Measurements from ENCODE around the gene KISS1R. TPM values are rescaled to one million over a fixed set of nuclear protein-coding genes. Genes with fewer than 3 reads are reported as not detected.

KISS1R gene
- total RNA-seq, 2 donors from 2014 or later: not detected

GRCh38 chr19:961866-962620 lies 44.9 kb downstream of the KISS1R start:
- no peak for TF ChIP-seq POLR2A (IDR thresholded peaks at IDR 0.05)
- no peak for TF ChIP-seq CTCF (IDR thresholded peaks at IDR 0.05)
- TF ChIP-seq POLR2AphosphoS5 (IDR thresholded peaks at IDR 0.05): no peak
- 66% methylated on average over 14 of the region's 14 CpGs for WGBS
- Histone ChIP-seq H3K27me3 (replicated peaks; ENCODE audit: insufficient read depth) (no peaks in the 10 kb centered on the region), H3K27ac (no peak overlapping the region), H3K4me1 (replicated peaks) (no peaks in the 10 kb centered on the region), H3K36me3 (no peaks in the 10 kb centered on the region), H3K9me3 (no peaks in the 10 kb centered on the region), H3K4me3 (no peak overlapping the region)
- DNase-seq (ENCODE audit: low spot score): no peak
- intact Hi-C loops (cut with DNase I): no loop called here

GRCh38 chr19:962683-963400 lies 45.7 kb downstream of the KISS1R start:
- H3K27ac ChIP-seq: no peak overlapping the region
- H3K27me3 ChIP-seq (replicated peaks; ENCODE audit: insufficient read depth): no peaks in the 10 kb centered on the region
- TF ChIP-seq POLR2AphosphoS5 (IDR thresholded peaks at IDR 0.05) (no peak), POLR2A (IDR thresholded peaks at IDR 0.05) (no peak), CTCF (IDR thresholded peaks at IDR 0.05) (no peak)
- no peak overlapping the region for H3K4me3 ChIP-seq
- H3K9me3 ChIP-seq: no peaks in the 10 kb centered on the region
- no peaks in the 10 kb centered on the region for H3K36me3 ChIP-seq
- no peaks in the 10 kb centered on the region for H3K4me1 ChIP-seq (replicated peaks)
- intact Hi-C loops (cut with DNase I): no loop called here
- no peak for DNase-seq (ENCODE audit: low spot score)
- WGBS: 89% methylated on average over 30 of the region's 31 CpGs

DNA sequence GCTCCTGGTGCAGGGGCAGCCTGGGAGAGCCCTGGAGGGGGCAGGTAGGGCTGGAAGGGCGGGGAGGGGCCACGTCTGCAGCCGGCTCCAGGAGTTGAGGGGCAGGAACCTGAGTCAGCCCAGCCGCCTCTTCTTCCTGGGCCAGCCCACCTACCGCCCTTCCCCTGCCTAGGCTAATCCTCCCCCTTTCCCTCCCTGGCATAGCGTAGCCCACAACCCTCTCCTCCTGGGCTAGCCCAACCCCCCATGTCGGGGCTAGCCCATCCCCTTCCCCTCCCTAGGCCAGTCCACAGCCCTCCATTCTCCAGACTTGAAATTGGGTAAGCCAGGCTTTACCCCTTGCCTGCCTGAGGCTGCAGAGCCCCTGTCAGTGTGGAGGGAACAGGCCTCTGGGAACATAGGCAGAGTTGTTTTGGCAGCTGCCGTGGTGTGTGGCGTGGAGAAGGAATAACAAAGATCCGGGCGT lies 46.4 kb downstream of the KISS1R start:
- DNase-seq (ENCODE audit: low spot score): no peak
- intact Hi-C loops (cut with DNase I): no loop called here
- Histone ChIP-seq H3K27ac (no peak overlapping the region), H3K27me3 (replicated peaks; ENCODE audit: insufficient read depth) (no peaks in the 10 kb centered on the region), H3K4me1 (replicated peaks) (no peaks in the 10 kb centered on the region), H3K9me3 (no peaks in the 10 kb centered on the region), H3K4me3 (no peak overlapping the region), H3K36me3 (no peaks in the 10 kb centered on the region)
- WGBS: 83% methylated on average over 11 of the region's 11 CpGs
- no peak for TF ChIP-seq POLR2AphosphoS5 (IDR thresholded peaks at IDR 0.05)
- no peak for TF ChIP-seq POLR2A (IDR thresholded peaks at IDR 0.05)
- TF ChIP-seq CTCF (IDR thresholded peaks at IDR 0.05): no peak

DNA sequence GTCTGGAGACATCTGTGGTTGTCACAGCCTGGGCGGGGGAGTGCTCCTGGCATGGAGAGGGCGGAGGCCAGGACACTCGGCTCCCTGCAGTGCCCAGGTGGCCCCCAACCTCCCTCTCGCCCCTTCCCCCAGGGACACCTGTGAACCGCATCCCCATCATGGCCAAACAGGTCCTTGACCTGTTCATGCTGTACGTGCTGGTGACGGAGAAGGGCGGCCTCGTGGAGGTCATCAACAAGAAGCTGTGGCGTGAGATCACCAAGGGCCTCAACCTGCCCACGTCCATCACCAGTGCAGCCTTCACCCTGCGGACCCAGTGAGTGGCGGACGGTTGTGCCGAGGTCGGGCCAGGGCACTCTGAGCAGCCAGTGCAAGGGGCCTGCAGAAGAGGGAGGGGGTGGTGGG lies 47.0 kb downstream of the KISS1R start:
- H3K27ac ChIP-seq: no peak overlapping the region
- WGBS: 93% methylated on average over 16 of the region's 16 CpGs
- no peak for TF ChIP-seq POLR2AphosphoS5 (IDR thresholded peaks at IDR 0.05)
- TF ChIP-seq POLR2A (IDR thresholded peaks at IDR 0.05): no peak
- no peak for TF ChIP-seq CTCF (IDR thresholded peaks at IDR 0.05)
- H3K27me3 ChIP-seq (replicated peaks; ENCODE audit: insufficient read depth): no peaks in the 10 kb centered on the region
- H3K36me3 ChIP-seq: no peaks in the 10 kb centered on the region
- intact Hi-C loops (cut with DNase I): no loop called here
- no peaks in the 10 kb centered on the region for H3K9me3 ChIP-seq
- no peaks in the 10 kb centered on the region for H3K4me1 ChIP-seq (replicated peaks)
- H3K4me3 ChIP-seq: no peak overlapping the region
- DNase-seq (ENCODE audit: low spot score): no peak
